M059J (cell line): Measurements from ENCODE around the gene C2orf92. TPM values are rescaled to one million over a fixed set of nuclear protein-coding genes. Genes with fewer than 3 reads are reported as not detected.

ENCODE experiments used
- DNase-seq: peaks from one replicate; pipeline ENCODE4 v3.0.0-alpha.2; 2012; ENCODE audit warnings: low read depth
- total RNA-seq: library from RNA; depleted of rRNA; stranded (reverse); fragments of >200 nt; shearing (Covaris generic); gene quantifications from 2 replicates; pipeline ENCODE4 v1.2.3, GENCODE V29; 2014

C2orf92 gene
- total RNA-seq, 1 experiment from 2014 or later, result 1.1 TPM

DNA sequence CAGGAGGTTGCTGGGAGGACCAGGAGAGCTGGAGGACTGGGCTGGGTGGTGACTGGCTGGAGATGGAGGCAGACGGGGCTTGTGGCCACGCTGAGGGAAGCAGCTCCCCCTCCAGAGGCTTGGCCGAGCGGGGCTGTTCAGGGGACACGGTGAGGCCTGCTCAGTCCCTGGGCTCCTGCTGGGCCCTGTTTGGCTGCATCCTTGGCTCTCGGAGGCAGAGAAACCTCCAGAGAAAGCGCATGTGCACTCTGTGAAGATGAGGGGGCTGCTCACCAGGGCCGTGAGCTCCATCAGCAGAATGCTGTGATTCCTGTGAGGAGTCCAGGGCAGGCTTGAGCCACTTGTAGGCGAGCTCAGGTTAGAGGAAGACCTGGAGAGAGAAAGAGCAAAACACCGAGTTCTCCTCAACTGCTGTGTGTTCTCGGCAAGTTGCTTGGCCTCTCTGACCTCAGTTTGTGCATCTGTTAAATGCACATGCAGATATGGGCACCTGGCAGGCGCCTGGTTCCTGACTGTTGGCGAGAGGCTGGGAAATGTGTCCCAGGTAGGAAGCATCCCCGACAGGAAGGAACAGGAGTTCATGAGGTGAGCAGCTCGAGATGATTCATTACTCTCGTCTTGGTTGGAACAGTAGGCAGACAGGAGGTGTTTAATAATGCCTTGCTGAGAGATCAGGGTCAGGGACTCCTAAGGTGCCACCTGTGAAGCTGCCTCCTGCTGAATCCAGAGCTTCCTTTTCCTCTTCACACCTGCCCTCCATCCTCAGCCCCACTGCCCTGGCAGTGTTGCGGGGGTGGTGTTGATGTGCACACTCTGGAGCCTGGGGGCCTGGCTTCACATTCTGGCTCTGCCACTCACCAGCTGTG is 44.8 kb downstream of the C2orf92 start:
- DNase-seq, result no peak

DNA sequence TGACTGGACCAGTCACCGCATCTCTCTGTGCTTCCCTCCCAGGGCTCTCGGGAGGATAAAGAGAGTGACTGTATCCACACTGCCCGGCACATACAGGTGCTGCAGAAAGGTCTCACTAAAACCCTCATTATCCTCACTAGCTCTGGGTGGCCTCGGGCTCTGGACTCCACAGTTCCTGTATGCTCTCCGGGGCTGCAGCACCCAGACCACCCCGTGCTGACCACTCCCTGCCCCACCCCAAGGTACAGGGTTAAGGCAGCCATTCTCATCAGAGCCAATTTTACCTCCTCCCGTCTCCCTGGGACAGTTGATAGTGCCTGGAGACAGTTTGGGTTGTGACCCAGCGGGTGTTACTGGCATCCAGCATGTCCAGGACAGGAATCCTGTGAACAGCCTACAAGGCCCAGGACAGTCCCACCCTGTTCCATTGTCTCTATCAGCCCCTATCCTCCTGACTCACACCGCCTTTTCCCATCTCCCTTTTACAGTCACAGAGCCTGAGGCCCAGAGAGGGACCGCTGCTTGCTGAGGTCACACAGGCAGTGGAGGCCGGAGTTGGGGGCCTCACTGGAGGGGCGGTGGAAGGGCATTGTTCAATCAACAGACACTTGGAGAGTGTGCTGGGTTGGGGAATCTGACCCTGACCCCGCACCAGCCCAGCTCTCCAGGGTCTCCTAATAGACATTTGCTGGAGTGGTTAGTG is 45.6 kb downstream of the C2orf92 start:
- no peak for DNase-seq

- no peak for DNase-seq
These were observed 46.6 kb downstream of the C2orf92 start for GRCh38 chr2:97715951-97716694.

GRCh38 chr2:97716695-97717612 is 47.4 kb downstream of the C2orf92 start:
- DNase-seq, result no peak

- DNase-seq, result no peak
These were observed 48.1 kb downstream of the C2orf92 start for GRCh38 chr2:97717613-97717995.

DNA sequence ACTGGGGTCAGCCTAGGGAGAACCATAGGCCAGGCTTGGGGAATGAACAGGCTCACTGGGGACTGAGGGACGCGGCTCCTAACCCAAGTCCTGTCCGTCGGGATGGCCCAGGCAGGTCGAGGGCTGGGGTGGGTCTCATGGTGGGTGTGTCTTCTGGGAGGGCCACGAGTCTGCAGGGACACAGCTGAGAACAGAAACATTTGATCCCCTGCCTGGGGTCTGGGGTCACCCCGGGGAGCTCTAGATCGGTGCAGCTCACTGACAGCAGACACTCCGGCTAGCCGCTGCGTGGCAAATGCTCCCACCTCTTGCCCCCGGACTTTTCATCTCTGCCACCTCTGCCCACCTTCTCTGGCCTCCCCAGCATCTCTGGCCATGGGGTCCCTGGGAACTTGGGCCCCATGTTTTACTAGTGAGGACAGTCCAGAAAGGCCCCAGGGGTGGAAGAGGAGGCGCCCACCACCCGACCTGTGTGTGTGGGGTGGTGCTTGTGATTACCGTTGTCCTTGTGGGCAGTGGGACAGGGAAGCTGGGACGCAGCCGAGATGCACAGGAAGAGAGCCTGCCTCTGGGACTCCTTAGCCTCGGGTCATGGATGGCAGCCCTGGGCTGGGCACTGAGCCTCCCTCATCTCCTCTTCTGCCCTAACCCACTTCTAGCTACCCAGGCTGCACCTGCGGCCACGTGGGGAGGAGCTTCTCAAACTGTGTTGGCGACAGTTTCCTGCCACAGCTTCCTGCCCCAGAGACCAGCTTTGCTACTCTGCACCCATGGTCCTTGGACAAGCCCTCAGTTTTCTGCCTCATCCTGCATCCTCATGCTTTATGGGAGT is 48.8 kb downstream of the C2orf92 start:
- no peak for DNase-seq

GRCh38 chr2:97718942-97719341 is 49.4 kb downstream of the C2orf92 start:
- DNase-seq, result no peak

DNA sequence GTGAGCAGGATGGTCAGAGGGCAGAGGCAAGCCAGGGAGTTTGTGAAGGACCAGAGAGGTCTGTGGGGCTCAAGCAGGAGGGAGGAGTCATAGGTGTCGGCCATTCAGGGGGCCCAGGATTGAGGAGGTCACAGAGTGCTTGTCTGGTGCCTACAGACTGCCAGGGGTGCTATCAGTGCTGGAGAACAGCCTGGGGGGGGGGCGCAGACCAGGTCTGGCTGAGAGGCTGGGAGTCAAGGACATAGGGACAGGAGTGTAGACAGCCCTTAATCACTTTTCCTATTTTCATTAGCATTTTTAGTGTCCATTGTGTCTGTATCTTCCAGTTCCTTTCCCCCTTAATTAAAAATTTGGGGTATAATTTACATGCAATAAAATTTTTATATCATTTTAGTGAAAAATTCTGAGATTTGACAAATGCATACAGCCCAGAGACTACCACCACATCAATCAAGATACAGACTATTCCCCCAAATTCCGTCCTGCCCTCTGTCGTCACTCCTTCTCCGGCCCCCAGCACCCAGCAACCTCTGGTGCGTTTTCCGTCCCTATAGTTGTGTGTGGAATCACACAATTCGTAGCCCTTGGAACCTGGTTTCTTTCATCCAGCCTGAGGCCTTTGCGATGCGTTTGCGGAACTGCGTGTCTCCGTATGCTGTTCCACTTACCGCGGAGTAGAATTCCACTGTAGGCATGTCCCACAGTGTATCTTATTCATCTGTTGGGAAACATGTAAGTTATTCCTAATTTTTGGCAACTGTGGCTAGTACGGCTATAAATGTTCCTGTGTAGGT is 50.0 kb downstream of the C2orf92 start:
- no peak for DNase-seq

- no peak for DNase-seq
These were observed 51.2 kb downstream of the C2orf92 start for GRCh38 chr2:97720746-97721145.

- DNase-seq, result no peak
These were observed 52.7 kb downstream of the C2orf92 start for GRCh38 chr2:97722227-97722626.

DNA sequence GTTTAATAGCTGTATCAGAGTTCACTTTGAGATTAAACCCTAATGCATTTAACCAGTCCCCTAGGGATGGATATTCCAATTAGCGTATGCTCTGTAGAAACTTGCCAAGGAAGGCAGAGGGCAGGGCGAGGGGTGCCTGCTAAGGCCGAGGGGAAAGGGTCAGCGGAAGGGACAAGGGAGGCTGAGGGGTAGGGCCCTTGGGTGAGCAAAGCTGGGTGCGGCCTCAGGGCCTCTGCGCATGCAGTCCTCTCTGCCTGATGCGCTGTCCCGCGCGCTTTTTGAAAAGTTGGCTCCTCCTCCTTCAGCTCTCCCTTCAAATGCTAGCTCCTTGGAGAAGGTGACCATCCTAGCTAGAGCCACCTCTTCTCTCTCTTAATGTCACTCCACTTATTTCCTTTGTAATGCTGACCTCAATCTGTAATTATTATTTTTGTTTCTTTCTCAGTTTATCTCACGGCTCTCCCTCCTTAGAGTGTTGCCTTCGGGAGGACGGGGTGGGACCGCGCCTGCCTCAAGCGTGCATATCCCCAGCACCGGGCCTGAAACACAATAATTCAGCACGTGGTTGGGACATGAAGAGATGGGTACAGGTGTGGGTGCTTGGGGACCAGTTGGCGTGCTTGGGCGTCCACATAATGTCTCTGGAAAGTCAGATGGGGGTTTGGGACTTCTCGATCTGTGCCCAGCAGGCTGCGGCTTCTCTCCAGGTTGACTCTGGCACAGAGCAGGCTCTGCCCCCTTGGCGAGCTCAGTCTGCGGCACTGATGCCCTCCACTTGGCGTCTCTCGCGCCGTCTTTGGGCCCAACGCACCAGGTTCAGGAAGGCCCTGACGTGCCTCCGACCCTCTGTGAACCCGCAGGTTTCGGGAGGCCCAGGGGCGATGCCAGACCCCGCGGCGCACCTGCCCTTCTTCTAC is 53.9 kb downstream of the C2orf92 start:
- no peak for DNase-seq

- no peak for DNase-seq
These were observed 54.5 kb downstream of the C2orf92 start for GRCh38 chr2:97724073-97724410.

GRCh38 chr2:97724501-97724900 is 55.0 kb downstream of the C2orf92 start:
- DNase-seq, result no peak

DNA sequence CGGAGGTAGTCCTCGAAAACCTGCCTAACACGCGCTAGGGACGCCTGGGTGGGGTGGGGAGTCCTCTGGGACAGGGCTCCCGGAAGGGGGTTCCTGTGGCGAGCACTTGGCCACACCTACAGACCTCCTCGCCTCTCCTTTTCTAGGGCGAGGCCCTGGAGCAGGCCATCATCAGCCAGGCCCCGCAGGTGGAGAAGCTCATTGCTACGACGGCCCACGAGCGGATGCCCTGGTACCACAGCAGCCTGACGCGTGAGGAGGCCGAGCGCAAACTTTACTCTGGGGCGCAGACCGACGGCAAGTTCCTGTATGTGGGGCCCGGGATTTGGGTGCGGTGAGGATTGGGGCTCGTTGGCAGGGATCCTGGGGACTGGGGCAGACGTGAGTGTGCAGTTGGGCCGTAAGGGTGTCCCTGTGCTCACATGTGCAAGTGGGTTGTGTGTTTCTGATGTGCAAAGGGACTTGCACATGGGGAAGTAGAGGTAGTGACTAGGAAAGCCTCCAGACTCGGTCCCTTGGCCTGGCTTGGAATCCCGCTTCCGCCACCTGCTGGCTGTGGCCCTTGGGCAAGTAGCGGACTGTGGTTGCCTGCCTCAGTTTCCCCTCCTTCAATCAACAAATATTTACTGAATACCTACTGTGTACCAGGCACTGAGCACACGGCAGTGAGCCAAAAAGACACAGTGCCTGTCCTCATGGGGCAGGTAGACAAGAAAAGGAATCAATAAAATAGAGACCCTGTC is 55.6 kb downstream of the C2orf92 start:
- no peak for DNase-seq

- no peak for DNase-seq
These were observed 57.0 kb downstream of the C2orf92 start for GRCh38 chr2:97726261-97727064.

DNA sequence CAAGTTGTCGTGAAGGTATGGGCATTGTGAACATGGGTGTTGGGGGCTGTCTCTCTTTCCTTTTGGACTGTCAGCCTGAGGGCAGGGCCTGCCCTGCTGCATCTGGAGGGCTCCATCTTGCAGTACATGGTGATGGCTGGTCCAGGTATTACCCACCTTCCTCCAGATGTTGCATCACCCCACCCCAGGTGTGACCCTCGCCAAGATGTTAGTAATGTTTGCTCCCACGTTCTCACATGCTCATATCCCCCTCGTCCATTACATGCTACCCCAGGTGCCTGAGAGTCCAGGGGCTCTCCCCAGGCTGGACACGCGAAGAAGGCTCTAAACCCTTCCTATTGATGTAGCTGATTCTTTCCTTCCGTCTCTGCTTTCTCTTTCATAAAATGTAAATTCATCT is 57.8 kb downstream of the C2orf92 start:
- no peak for DNase-seq

GRCh38 chr2:97728091-97728731 is 58.7 kb downstream of the C2orf92 start:
- peak; percentile 38 for DNase-seq
